Measurements from ENCODE around the gene PTOV1.

PTOV1 gene

GRCh38 chr19:49874503-49875157 is 23.7 kb downstream of the PTOV1 start:
- H3K4me3 ChIP-seq (ENCODE audit: low read depth, low read length) = no peak overlapping the region
- DNase-seq (ENCODE audit: low read depth, low spot score) = no peak
- in situ Hi-C loops (cut with HindIII; ENCODE audit: low sequenced_read_pairs) = no loop called here

GRCh38 chr19:49875177-49875576 is 24.2 kb downstream of the PTOV1 start:
- no peak for DNase-seq (ENCODE audit: low read depth, low spot score)
- no peak for TF ChIP-seq CTCF (IDR thresholded peaks at IDR 0.05; ENCODE audit: low read depth, low read length)
- in situ Hi-C loops (cut with HindIII; ENCODE audit: low sequenced_read_pairs) = no loop called here
- peak overlapping the region; percentile 100 for H3K4me3 ChIP-seq (ENCODE audit: low read depth, low read length)

More at GRCh38 chr19:49874503-49875157, 23.7 kb downstream of the PTOV1 start:
- TF ChIP-seq CTCF (IDR thresholded peaks at IDR 0.05; ENCODE audit: low read depth, low read length) = no peak

DNA sequence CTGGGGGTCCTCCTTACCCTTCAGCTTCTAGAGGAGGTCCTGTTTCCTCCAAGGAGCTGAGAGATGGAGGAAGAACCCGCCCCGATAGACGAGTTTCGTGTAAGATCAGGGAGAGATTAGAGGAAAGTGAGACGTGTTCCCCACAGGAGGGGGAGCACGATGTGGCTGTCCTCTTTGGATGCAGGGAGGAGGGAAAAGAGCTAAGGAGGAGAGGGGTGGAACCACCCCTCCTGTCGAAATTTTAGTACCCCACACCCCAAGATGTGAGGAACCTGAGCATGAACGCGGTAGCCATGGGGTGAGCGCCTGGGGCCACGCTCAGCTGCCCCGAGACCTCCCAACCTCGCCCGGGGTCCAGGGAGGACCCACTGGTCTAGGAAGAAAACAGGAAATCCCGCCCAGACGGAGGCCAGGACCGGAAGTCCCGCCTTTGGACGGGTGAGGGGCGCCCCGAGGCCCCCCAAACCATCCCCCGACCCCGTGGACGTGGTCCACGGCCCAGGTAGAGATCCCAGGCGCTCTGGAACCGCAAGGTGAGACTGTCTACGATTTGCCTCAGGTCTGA is 25.0 kb downstream of the PTOV1 start:
- DNase-seq (ENCODE audit: low read depth, low spot score) = peak; percentile 56
- in situ Hi-C loops (cut with HindIII; ENCODE audit: low sequenced_read_pairs) = no loop called here
- H3K4me3 ChIP-seq (ENCODE audit: low read depth, low read length) = peak overlapping the region; percentile 100
- TF ChIP-seq CTCF (IDR thresholded peaks at IDR 0.05; ENCODE audit: low read depth, low read length) = no peak

- in situ Hi-C loops (cut with HindIII; ENCODE audit: low sequenced_read_pairs) = no loop called here
- H3K4me3 ChIP-seq (ENCODE audit: low read depth, low read length) = peak overlapping the region; percentile 100
- DNase-seq (ENCODE audit: low read depth, low spot score) = peak; percentile 99
- no peak for TF ChIP-seq CTCF (IDR thresholded peaks at IDR 0.05; ENCODE audit: low read depth, low read length)
Observed at GRCh38 chr19:49876422-49877019, 25.6 kb downstream of the PTOV1 start.

DNA sequence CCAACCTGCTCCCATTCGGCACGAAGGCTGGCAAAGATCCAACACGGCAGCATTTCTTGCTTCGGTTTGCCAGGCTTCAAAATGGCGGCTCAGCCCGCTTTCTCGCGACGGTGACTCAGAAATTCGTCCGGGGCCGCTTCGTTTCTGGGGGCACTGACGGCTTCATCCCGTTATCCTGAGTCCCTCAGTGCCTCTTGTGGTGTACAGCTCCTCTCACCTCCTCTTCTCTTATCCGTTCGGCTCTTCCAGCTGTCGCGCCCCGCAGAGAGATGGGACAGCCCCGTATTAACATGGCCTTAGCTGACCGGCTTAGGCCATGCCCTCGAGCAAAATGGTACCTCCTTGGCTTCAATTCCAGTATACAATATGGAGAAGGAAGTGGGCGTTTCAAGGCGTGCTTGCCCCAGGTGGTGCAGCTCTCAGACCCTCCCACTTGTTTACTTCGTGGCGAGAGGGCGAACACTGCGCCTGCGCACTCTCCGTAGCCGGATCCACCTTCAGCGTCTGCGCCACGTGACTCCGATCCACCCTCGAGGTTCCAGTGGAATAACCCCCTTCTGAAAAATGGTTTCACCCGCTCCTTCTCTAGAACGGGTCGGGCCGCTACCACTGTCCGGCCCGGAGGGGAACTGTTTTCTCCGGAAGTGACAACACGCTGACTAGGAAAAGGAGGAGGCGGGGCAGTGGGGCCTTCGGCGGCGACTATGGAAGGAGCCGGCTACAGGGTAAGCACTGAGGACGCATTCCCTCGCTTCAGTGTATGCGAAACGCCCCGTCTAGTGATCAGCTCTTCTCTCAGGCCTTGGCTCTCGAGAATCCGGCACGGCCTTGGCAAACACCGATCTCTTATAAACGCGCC is 26.3 kb downstream of the PTOV1 start, which contains the start of the genes AKT1S1 and TBC1D17:
Gene AKT1S1, minus strand, starts transcription at position 336 of the 859 bp plus-strand sequence. CDS start 4,060 bp downstream, outside the sequence.
Gene TBC1D17, plus strand, starts transcription at position 683 of the 859 bp plus-strand sequence. Its CDS starts 22 bp downstream, at position 705.
- DNase-seq (ENCODE audit: low read depth, low spot score) = peak; percentile 100
- peak within 1 kb of the TSS; percentile 100 for H3K4me3 ChIP-seq (ENCODE audit: low read depth, low read length)
- no peak for TF ChIP-seq CTCF (IDR thresholded peaks at IDR 0.05; ENCODE audit: low read depth, low read length)
- in situ Hi-C loops (cut with HindIII; ENCODE audit: low sequenced_read_pairs) = no loop called here
